SJSA1 (cell line): ENCODE measurements around the gene FEZF1. TPM values are rescaled to one million over a fixed set of nuclear protein-coding genes. Genes with fewer than 3 reads are reported as not detected.

Experiments used
- DNase-seq, 2 experiments: peaks; one replicate each; pipeline ENCODE4 v3.0.0-alpha.2; 2015 to 2020; ENCODE audit warnings: low spot score in 2 of 2, low read depth in 1 of 2
- H3K27ac ChIP-seq: fragments of 250-450 bp; sonication (Bioruptor Pico); 2 replicates; pipeline ENCODE4 v1.5.1; 2020; ENCODE audit warnings: mild to moderate bottlenecking, moderate library complexity
- H3K27me3 ChIP-seq: fragments of 250-450 bp; sonication (Bioruptor Pico); replicated peaks from 2 replicates; pipeline ENCODE4 v1.5.1; 2020; ENCODE audit warnings: mild to moderate bottlenecking, moderate library complexity
- H3K36me3 ChIP-seq: fragments of 250-450 bp; sonication (Bioruptor Pico); 2 replicates; pipeline ENCODE4 v1.5.1; 2020; ENCODE audit warnings: mild to moderate bottlenecking
- H3K4me1 ChIP-seq: fragments of 250-450 bp; sonication (Bioruptor Pico); replicated peaks from 2 replicates; pipeline ENCODE4 v1.6.1; 2021; ENCODE audit warnings: mild to moderate bottlenecking
- H3K4me3 ChIP-seq: fragments of 250-450 bp; sonication (Bioruptor Pico); 2 replicates; pipeline ENCODE4 v1.5.1; 2020; ENCODE audit warnings: mild to moderate bottlenecking
- H3K9me3 ChIP-seq: fragments of 250-450 bp; sonication (Bioruptor Pico); replicated peaks from 2 replicates; pipeline ENCODE4 v1.5.1; 2020; ENCODE audit warnings: mild to moderate bottlenecking
- total RNA-seq: library from RNA; depleted of rRNA; stranded (reverse); fragments of >200 nt; shearing (Covaris generic); gene quantifications from 2 replicates; pipeline ENCODE4 v1.2.3, GENCODE V29; 2014

FEZF1 gene
- total RNA-seq, 1 experiment from 2014 or later = not detected

DNA sequence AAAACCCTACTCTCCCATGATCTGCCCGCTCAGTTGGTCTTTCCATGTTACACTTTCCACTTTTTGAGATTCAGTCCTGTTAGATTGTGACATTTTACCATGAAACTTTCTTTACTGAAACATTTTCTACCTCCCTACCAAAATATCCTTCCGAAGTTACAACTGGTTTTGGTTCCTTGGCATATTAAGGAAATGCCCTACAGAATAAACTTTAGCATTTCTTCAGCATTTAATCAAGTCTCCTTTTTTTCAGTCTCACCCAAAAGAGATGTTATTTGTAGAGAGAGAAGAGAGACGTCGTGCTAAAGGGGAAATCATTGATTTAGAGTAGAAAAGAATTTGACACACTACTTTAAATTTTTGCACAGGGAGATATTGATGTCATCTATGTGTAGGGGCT is 9.7 kb upstream of the FEZF1 start:
- no peaks in the 10 kb centered on the region for H3K9me3 ChIP-seq
- H3K4me3 ChIP-seq = no peak overlapping the region
- no peaks in the 10 kb centered on the region for H3K4me1 ChIP-seq
- H3K27ac ChIP-seq = no peak overlapping the region
- no peak for DNase-seq
- peaks cover 42% of the 10 kb centered on the region for H3K27me3 ChIP-seq
- no peaks in the 10 kb centered on the region for H3K36me3 ChIP-seq

- Histone ChIP-seq H3K27me3 (peaks cover 54% of the 10 kb centered on the region), H3K4me3 (no peak overlapping the region), H3K4me1 (no peaks in the 10 kb centered on the region), H3K9me3 (no peaks in the 10 kb centered on the region), H3K27ac (no peak overlapping the region), H3K36me3 (no peaks in the 10 kb centered on the region)
- DNase-seq = no peak
Measured at GRCh38 chr7:122312789-122313188, 8.2 kb upstream of the FEZF1 start.

- H3K36me3 ChIP-seq = no peaks in the 10 kb centered on the region
- H3K27ac ChIP-seq = no peak overlapping the region
- H3K9me3 ChIP-seq = no peaks in the 10 kb centered on the region
- no peak for DNase-seq
- no peaks in the 10 kb centered on the region for H3K4me1 ChIP-seq
- peaks cover 63% of the 10 kb centered on the region for H3K27me3 ChIP-seq
- H3K4me3 ChIP-seq = no peak overlapping the region
Measured at GRCh38 chr7:122311734-122312450, 7.3 kb upstream of the FEZF1 start.

DNA sequence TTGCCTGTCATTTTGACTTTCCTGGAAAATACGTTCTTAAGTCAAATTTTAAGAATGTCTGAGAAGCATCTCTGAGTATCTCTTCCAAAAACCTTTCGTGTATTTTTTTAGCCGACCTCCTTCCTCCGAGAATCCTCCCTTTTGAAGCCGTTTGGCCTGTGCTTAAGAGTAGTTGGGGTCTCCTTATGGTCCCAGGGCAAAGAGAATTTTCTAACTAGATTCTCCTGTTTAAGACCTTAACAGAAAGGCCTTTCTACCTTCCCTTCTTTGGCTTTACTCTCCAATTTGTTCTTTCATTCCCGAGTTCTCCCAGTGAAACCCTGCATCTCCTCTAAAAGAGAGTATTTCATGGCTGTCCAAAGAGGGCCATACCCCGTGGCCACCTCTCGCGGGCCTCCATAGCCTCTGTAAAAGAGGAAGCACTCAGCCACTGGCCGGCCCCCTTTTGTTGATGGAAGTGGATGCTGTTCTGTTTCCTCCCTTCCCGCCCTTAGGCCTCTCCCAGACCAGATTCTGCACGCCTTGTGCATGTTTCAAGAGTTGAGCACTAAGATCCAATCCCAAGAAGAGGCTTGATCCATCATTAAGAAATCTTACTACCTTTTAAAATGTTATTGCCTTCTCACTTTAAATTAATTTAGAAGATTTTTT is 6.6 kb upstream of the FEZF1 start:
- Histone ChIP-seq H3K4me1 (no peaks in the 10 kb centered on the region), H3K9me3 (no peaks in the 10 kb centered on the region), H3K36me3 (no peaks in the 10 kb centered on the region), H3K27me3 (peaks cover 65% of the 10 kb centered on the region), H3K4me3 (no peak overlapping the region), H3K27ac (no peak overlapping the region)
- DNase-seq = no peak

- Histone ChIP-seq H3K36me3 (no peaks in the 10 kb centered on the region), H3K27ac (no peak overlapping the region), H3K4me1 (no peaks in the 10 kb centered on the region), H3K27me3 (peaks cover 73% of the 10 kb centered on the region), H3K9me3 (no peaks in the 10 kb centered on the region), H3K4me3 (peak overlapping the region; percentile 28)
- no peak for DNase-seq
Measured at GRCh38 chr7:122310119-122311021, 5.8 kb upstream of the FEZF1 start.

GRCh38 chr7:122309421-122309820 is 4.9 kb upstream of the FEZF1 start:
- DNase-seq = no peak
- no peaks in the 10 kb centered on the region for H3K9me3 ChIP-seq
- no peak overlapping the region for H3K4me3 ChIP-seq
- H3K27me3 ChIP-seq = peaks cover 76% of the 10 kb centered on the region
- no peaks in the 10 kb centered on the region for H3K36me3 ChIP-seq
- H3K4me1 ChIP-seq = no peaks in the 10 kb centered on the region
- H3K27ac ChIP-seq = no peak overlapping the region

- H3K9me3 ChIP-seq = no peaks in the 10 kb centered on the region
- H3K27me3 ChIP-seq = peaks cover 58% of the 10 kb centered on the region
- no peaks in the 10 kb centered on the region for H3K36me3 ChIP-seq
- H3K27ac ChIP-seq = no peak overlapping the region
- no peak for DNase-seq
- no peaks in the 10 kb centered on the region for H3K4me1 ChIP-seq
- no peak overlapping the region for H3K4me3 ChIP-seq
Measured at GRCh38 chr7:122307228-122307621, 2.7 kb upstream of the FEZF1 start.

- Histone ChIP-seq H3K4me1 (no peaks in the 10 kb centered on the region), H3K9me3 (no peaks in the 10 kb centered on the region), H3K27ac (no peak overlapping the region), H3K36me3 (no peaks in the 10 kb centered on the region), H3K27me3 (peaks cover 60% of the 10 kb centered on the region), H3K4me3 (no peak overlapping the region)
- no peak for DNase-seq
Measured at GRCh38 chr7:122306320-122307227, 2.0 kb upstream of the FEZF1 start.

- no peak for DNase-seq
Measured at GRCh38 chr7:122305475-122306319, 1.1 kb upstream of the FEZF1 start.

DNA sequence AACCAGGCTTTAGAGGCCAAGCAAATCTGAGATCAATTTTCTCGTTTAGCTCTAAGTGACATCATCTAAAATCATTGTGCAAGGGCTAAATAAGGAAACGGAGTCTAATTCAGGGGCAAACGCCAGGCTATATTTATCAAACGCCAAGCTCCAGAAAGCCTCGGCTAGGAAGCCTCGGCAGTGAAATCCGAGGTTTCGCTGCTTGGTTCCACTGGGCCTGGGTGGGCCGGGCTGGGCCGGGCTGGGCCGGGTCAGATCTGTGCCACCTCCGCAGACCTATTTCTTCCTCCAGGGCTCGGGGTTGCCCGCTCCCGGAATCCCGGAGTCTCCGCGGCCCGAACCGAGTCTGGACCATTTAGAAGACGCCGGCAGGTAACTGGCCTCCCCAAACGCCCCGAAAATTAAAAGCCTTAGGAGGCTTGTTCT is 459 bp upstream of the FEZF1 start:
- Histone ChIP-seq H3K4me3 (peak overlapping the region; percentile 7; the same call in 1 of the 2 replicates), H3K27me3 (peaks cover 55% of the 10 kb centered on the region), H3K36me3 (no peaks in the 10 kb centered on the region), H3K27ac (no peak overlapping the region), H3K4me1 (no peaks in the 10 kb centered on the region), H3K9me3 (no peaks in the 10 kb centered on the region)
- DNase-seq = no peak

More at GRCh38 chr7:122305475-122306319, 1.1 kb upstream of the FEZF1 start:
- H3K4me3 ChIP-seq = no peak overlapping the region; the same call in 1 of the 2 replicates
- H3K9me3 ChIP-seq = no peaks in the 10 kb centered on the region
- H3K4me1 ChIP-seq = no peaks in the 10 kb centered on the region
- H3K36me3 ChIP-seq = no peaks in the 10 kb centered on the region
- no peak overlapping the region for H3K27ac ChIP-seq
- H3K27me3 ChIP-seq = peaks cover 57% of the 10 kb centered on the region

DNA sequence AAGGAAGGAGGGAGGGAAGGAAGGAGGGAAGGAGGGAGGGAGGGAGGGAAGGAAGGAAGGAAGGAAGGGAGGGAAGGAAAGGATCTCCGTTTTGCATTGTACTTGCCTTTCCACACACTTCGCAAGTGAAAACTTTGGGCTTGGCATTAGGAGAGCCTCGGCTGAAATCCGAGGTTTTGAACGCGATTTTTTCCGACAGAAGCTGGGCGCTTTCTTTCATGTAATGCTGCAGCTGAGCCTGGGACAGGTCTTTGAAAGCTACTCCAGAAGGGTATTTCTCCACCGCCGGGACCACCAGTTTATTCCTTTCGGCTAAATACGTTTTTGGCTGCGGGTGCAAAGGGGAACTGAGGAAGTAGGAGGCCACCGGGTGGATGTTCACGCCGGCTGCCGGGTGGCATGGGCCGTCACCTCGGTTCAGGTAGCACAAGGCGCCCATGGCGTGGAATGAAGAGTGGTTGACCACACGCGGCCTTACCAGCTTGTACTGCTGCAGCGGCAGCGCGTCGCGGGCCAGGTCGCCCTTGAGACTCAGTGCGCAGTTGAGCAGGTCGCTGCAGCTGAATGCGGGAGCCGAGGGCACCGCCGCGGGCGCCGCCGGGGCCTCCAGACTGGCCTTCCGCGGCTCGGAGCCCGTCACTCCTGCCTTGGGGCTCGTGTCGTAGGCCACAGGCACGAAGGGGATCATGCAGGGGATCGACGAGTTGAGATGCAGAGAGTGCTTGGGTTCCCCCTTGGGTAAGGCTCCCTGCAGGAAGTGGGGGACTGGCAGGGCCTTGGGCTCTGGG is 825 bp downstream of the FEZF1 start:
- Histone ChIP-seq H3K27me3 (peaks cover 42% of the 10 kb centered on the region), H3K27ac (no peak overlapping the region), H3K9me3 (no peaks in the 10 kb centered on the region), H3K4me3 (no peak overlapping the region), H3K36me3 (no peaks in the 10 kb centered on the region), H3K4me1 (no peaks in the 10 kb centered on the region)
- no peak for DNase-seq
